Left ventricle myocardium inferior (tissue), 1 donor: ENCODE measurements around the gene SLC18A3. TPM values are rescaled to one million over a fixed set of nuclear protein-coding genes. Genes with fewer than 3 reads are reported as not detected.

ENCODE experiments used
- DNase-seq: peaks from one replicate; pipeline ENCODE4 v3.0.0-alpha.2; 2020
- H3K27ac ChIP-seq: fragments of 200-600 bp; replicated peaks from 2 replicates; pipeline ENCODE4 v1.8.0; 2021
- H3K27me3 ChIP-seq: fragments of 200-600 bp; 2 replicates; pipeline ENCODE4 v1.8.0; 2021; ENCODE audit warnings: low read depth
- H3K36me3 ChIP-seq: fragments of 200-600 bp; 2 replicates; pipeline ENCODE4 v1.8.0; 2021
- H3K4me1 ChIP-seq: fragments of 200-600 bp; 2 replicates; pipeline ENCODE4 v1.8.0; 2021
- H3K4me3 ChIP-seq: fragments of 200-600 bp; 2 replicates; pipeline ENCODE4 v1.8.0; 2021; ENCODE audit warnings: mild to moderate bottlenecking, moderate library complexity
- H3K9me3 ChIP-seq: fragments of 200-600 bp; replicated peaks from 2 replicates; pipeline ENCODE4 v1.8.0; 2021
- CTCF ChIP-seq: fragments of 200-600 bp; IDR thresholded peaks from 2 replicates; pipeline ENCODE4 v1.8.0; 2021; ENCODE audit warnings: antibody characterized with exemption, mild to moderate bottlenecking, borderline replicate concordance
- intact Hi-C: fragments of 100-400 bp; cut with micrococcal nuclease; formaldehyde crosslinking; loops from one replicate; pipeline ENCODE4 v1.11.0; 2022
- total RNA-seq: library from RNA; stranded (reverse); fragmentation: NEBNext Ultra II Directional; extraction: Animal tissue kit (Norgen Biotek cat#: 25700); gene quantifications from one replicate; pipeline ENCODE4 v1.2.1, GENCODE V29; 2021
- donor health status: DM: no; HTN: yes; CAD: no; lungs with severe emphysema.

Gene SLC18A3
- total RNA-seq, 1 donor from 2014 or later, result not detected

GRCh38 chr10:49596493-49596809 lies 13.7 kb upstream of the SLC18A3 start:
- intact Hi-C loops, result no loop called here

GRCh38 chr10:49596836-49597235 lies 13.3 kb upstream of the SLC18A3 start:
- intact Hi-C loops, result no loop called here
- no peak for DNase-seq
- TF ChIP-seq CTCF, result no peak

More at GRCh38 chr10:49596493-49596809, 13.7 kb upstream of the SLC18A3 start:
- H3K4me3 ChIP-seq, result no peak overlapping the region
- H3K4me1 ChIP-seq, result no peaks in the 10 kb centered on the region
- DNase-seq, result no peak
- H3K36me3 ChIP-seq, result no peaks in the 10 kb centered on the region
- H3K27ac ChIP-seq, result no peak overlapping the region
- no peak for TF ChIP-seq CTCF
- H3K9me3 ChIP-seq, result no peaks in the 10 kb centered on the region
- peaks cover 88% of the 10 kb centered on the region for H3K27me3 ChIP-seq

GRCh38 chr10:49597426-49598163 lies 12.5 kb upstream of the SLC18A3 start:
- Histone ChIP-seq H3K9me3 (no peaks in the 10 kb centered on the region), H3K27ac (no peak overlapping the region), H3K4me1 (no peaks in the 10 kb centered on the region), H3K4me3 (no peak overlapping the region), H3K36me3 (no peaks in the 10 kb centered on the region), H3K27me3 (peaks cover 91% of the 10 kb centered on the region)
- intact Hi-C loops, result no loop called here
- TF ChIP-seq CTCF, result no peak
- DNase-seq, result no peak

More at GRCh38 chr10:49596836-49597235, 13.3 kb upstream of the SLC18A3 start:
- no peaks in the 10 kb centered on the region for H3K4me1 ChIP-seq
- no peak overlapping the region for H3K27ac ChIP-seq
- no peak overlapping the region for H3K4me3 ChIP-seq
- no peaks in the 10 kb centered on the region for H3K36me3 ChIP-seq
- peaks cover 88% of the 10 kb centered on the region for H3K27me3 ChIP-seq
- no peaks in the 10 kb centered on the region for H3K9me3 ChIP-seq

- no peaks in the 10 kb centered on the region for H3K36me3 ChIP-seq
- DNase-seq, result no peak
- intact Hi-C loops, result no loop called here
- H3K27me3 ChIP-seq, result peaks cover 94% of the 10 kb centered on the region
- no peak overlapping the region for H3K27ac ChIP-seq
- H3K4me3 ChIP-seq, result no peak overlapping the region
- no peaks in the 10 kb centered on the region for H3K9me3 ChIP-seq
- TF ChIP-seq CTCF, result no peak
- H3K4me1 ChIP-seq, result no peaks in the 10 kb centered on the region
These were observed 11.8 kb upstream of the SLC18A3 start for GRCh38 chr10:49598164-49598856.

- peaks cover 94% of the 10 kb centered on the region for H3K27me3 ChIP-seq
- H3K4me1 ChIP-seq, result no peaks in the 10 kb centered on the region
- H3K9me3 ChIP-seq, result no peaks in the 10 kb centered on the region
- no peaks in the 10 kb centered on the region for H3K36me3 ChIP-seq
- intact Hi-C loops, result no loop called here
- H3K4me3 ChIP-seq, result no peak overlapping the region
- no peak overlapping the region for H3K27ac ChIP-seq
- no peak for TF ChIP-seq CTCF
- DNase-seq, result no peak
These were observed 11.1 kb upstream of the SLC18A3 start for GRCh38 chr10:49598986-49599385.
